Endothelial cell of umbilical vein (primary cell): ENCODE measurements around the gene ADGRG1. TPM values are rescaled to one million over a fixed set of nuclear protein-coding genes. Genes with fewer than 3 reads are reported as not detected.

ENCODE experiments used
- BruUV-seq: library from RNA; stranded (reverse); fragments of 400-500 nt; replicated peaks from 2 replicates; lab custom pipeline; 2021; lab: Mats Ljungman, UMichigan
- CTCF ChIA-PET: fragments of 300-600, 350-600 bp; sonication (Branson Sonifier 250); formaldehyde crosslinking; loops from one replicate; lab custom pipeline; 2021; ENCODE audit warnings: antibody characterized with exemption, inconsistent platforms; lab: Charles Lee
- POLR2A ChIA-PET: fragments of 300-600, 350-600 bp; sonication (Branson Sonifier 250); formaldehyde crosslinking; loops from one replicate; lab custom pipeline; 2021; ENCODE audit warnings: antibody characterized with exemption, inconsistent platforms; lab: Charles Lee
- DNase-seq: peaks from one replicate; pipeline ENCODE4 v3.0.0-alpha.2; 2011; ENCODE audit warnings: low read depth, low spot score
- FAIRE-seq: peaks from 2 replicates; lab custom pipeline; 2011; peaks lifted over from hg19 to GRCh38; lab: Jason Lieb, UNC
- H2AFZ ChIP-seq: 2 replicates; pipeline ENCODE4 v1.6.0; 2012; ENCODE audit warnings: low read depth, low read length, control low read depth, inconsistent platforms
- H3K27ac ChIP-seq: 2 replicates; pipeline ENCODE4 v1.5.1; 2011; ENCODE audit warnings: low read depth, mild to moderate bottlenecking, control low read depth, low read length, moderate library complexity; ENCODE audit not compliant: insufficient read depth
- H3K27me3 ChIP-seq, 2 experiments: 2 replicates each; pipeline versions ENCODE4 v1.6.0 to v1.6.1; 2011; ENCODE audit warnings: low read length in 2 of 2, mixed read lengths in 1 of 2; ENCODE audit not compliant: control insufficient read depth in 2 of 2, insufficient read depth in 2 of 2
- H3K36me3 ChIP-seq, 2 experiments: 2 replicates in 1 of 2; 3 replicates in 1 of 2; pipeline ENCODE4 v1.5.1; 2011; ENCODE audit warnings: low read length in 2 of 2, mild to moderate bottlenecking in 1 of 2, moderate library complexity in 1 of 2; ENCODE audit not compliant: control insufficient read depth in 2 of 2, insufficient read depth in 2 of 2; ENCODE audit errors: extremely low read depth in 1 of 2
- H3K4me1 ChIP-seq: 3 replicates; pipeline ENCODE4 v1.5.1; 2011; ENCODE audit warnings: mild to moderate bottlenecking, low read length; ENCODE audit not compliant: control insufficient read depth, insufficient read depth; ENCODE audit errors: extremely low read depth
- H3K4me2 ChIP-seq: 2 replicates; pipeline ENCODE4 v1.6.1; 2011; ENCODE audit warnings: low read length, control low read depth, mixed read lengths; ENCODE audit not compliant: insufficient read depth
- H3K4me3 ChIP-seq, 3 experiments: fragments of 200-600 bp in 1 of 3; sonication (generic), shearing (Covaris generic) in 1 of 3; replicated peaks in 1 of 3; 2 replicates each; pipeline ENCODE4 v1.5.1; 2011 to 2016; ENCODE audit warnings: control low read depth in 3 of 3, low read length in 3 of 3, mild to moderate bottlenecking in 2 of 3, inconsistent platforms in 1 of 3, low read depth in 1 of 3, moderate library complexity in 1 of 3; ENCODE audit not compliant: insufficient read depth in 1 of 3
- H3K79me2 ChIP-seq: 2 replicates; pipeline ENCODE4 v1.6.0; 2012; ENCODE audit warnings: low read length, inconsistent platforms; ENCODE audit not compliant: control insufficient read depth, insufficient read depth
- H3K9ac ChIP-seq: replicated peaks from 2 replicates; pipeline ENCODE3; 2011; ENCODE audit warnings: low read length, control low read depth; ENCODE audit not compliant: insufficient read depth; ENCODE audit errors: extremely low read depth
- H3K9me1 ChIP-seq: replicated peaks from 3 replicates; pipeline ENCODE4 v1.6.0; 2011; ENCODE audit warnings: mild to moderate bottlenecking, low read length; ENCODE audit not compliant: control insufficient read depth, insufficient read depth; ENCODE audit errors: extremely low read depth
- H3K9me3 ChIP-seq: replicated peaks from 2 replicates; pipeline ENCODE4 v1.5.1; 2012; ENCODE audit warnings: low read length, inconsistent platforms; ENCODE audit not compliant: control insufficient read depth, insufficient read depth
- H4K20me1 ChIP-seq: replicated peaks from 2 replicates; pipeline ENCODE3; 2011; ENCODE audit warnings: mild to moderate bottlenecking, low read length; ENCODE audit not compliant: control insufficient read depth, insufficient read depth; ENCODE audit errors: extremely low read depth
- EZH2 ChIP-seq: IDR thresholded peaks from 2 replicates; pipeline ENCODE4 v1.6.1; 2012; ENCODE audit warnings: borderline replicate concordance, low read depth, mild to moderate bottlenecking, moderate library complexity, low read length, inconsistent platforms; ENCODE audit not compliant: severe bottlenecking
- FOS ChIP-seq: IDR thresholded peaks from 2 replicates; pipeline ENCODE4 v1.6.1; 2011; ENCODE audit warnings: mild to moderate bottlenecking, low read length, moderate library complexity, borderline replicate concordance; ENCODE audit not compliant: insufficient read depth
- POLR2A ChIP-seq: IDR thresholded peaks from 2 replicates; pipeline ENCODE4 v1.6.1; 2012; ENCODE audit warnings: low read depth, mild to moderate bottlenecking, control low read depth, low read length
- POLR2AphosphoS5 ChIP-seq: IDR thresholded peaks from 2 replicates; pipeline ENCODE4 v1.6.1; 2012; ENCODE audit warnings: low read depth, mild to moderate bottlenecking, control low read depth, low read length, moderate library complexity; ENCODE audit not compliant: insufficient read depth
- dilution Hi-C: fragments of 300-500 bp; cut with MboI; formaldehyde crosslinking; loops from one replicate; pipeline ENCODE4 v1.15.0; 2019; ENCODE audit warnings: low sequenced_read_pairs; ENCODE audit not compliant: extremely low pct_ligation_motif_present
- intact Hi-C: fragments of 100-400 bp; cut with micrococcal nuclease; formaldehyde crosslinking; loops from one replicate; pipeline ENCODE4 v1.10.0; 2022
- polyA plus RNA-seq, 4 experiments: library from polyadenylated mRNA; depleted of rRNA in 3 of 4; stranded (reverse) in 3 of 4; unstranded in 1 of 4; fragments of >200 nt; gene quantifications; 2 replicates each; pipeline versions ENCODE4 v1.2.1 to v1.2.3, GENCODE V29; 2011 to 2012; ENCODE audit warnings: missing spikeins in 1 of 4
- total RNA-seq: library from RNA; stranded (reverse); gene quantifications from 2 replicates; pipeline ENCODE4 v1.2.3, GENCODE V29; 2021
- TF ChIP-seq, protein P1 (sequence below): IDR thresholded peaks from 2 replicates; pipeline ENCODE4 v1.6.1; 2011; ENCODE audit not compliant: insufficient read depth, insufficient read length
- TF ChIP-seq, protein P2 (sequence below), 2 donors: IDR thresholded peaks; 1 replicate in 1 of 2; 2 replicates in 1 of 2; pipeline ENCODE4 v1.5.1; 2011; ENCODE audit warnings: low read length in 2 of 2, mild to moderate bottlenecking in 2 of 2, moderate library complexity in 2 of 2, control low read depth in 1 of 2, inconsistent platforms in 1 of 2, low read depth in 1 of 2; ENCODE audit not compliant: insufficient read depth in 1 of 2; ENCODE audit errors: extremely low read depth in 1 of 2

ADGRG1 gene
- total and polyA plus RNA-seq, 2 donors (not counting 3 experiments of a cell fraction or from before 2014, with no cell fraction given) = 45.6 to 92.5 TPM

DNA sequence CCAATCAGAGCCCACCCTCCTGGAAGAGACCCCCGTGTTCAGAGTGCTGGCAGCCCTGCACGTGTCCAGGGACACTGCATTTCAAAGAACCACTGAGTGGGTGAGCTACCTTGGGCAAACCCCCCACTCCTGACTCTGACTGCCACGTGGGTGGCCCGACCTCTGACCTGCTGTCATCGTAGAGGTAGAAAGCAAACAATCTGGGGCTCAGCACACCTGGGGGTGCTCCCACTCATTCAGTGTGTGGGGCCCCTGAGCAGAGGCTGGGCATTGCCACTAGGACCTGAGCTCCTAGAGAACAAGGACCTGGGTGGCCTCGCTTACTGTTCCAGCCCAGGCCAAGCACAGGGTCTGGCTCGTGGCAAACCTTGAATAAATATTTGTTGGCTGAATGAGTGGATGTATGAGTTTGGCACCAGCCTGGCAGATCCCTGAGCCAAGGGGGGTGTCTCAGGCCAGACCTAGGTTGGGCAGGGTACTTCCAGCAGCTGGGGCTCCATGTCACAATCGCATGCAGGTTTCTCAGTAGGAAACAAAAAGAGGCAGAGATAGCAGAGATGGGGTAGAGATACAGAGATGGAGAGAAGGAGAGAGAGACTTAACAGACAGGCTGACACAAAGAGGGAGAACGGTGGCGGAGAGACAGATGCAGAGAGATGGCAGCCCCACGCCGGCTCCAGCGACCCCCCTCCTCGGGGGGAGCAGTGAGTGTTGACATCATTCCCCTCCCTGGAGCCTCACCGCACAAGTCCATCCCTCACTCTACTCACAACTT lies 60.7 kb downstream of the ADGRG1 start:
- no peaks in the 10 kb centered on the region for H3K4me1 ChIP-seq
- H3K4me2 ChIP-seq = no peak overlapping the region
- ChIA-PET CTCF (no interaction called here), POLR2A (no interaction called here)
- H3K9me1 ChIP-seq = no peaks in the 10 kb centered on the region
- H3K4me3 ChIP-seq = no peak overlapping the region
- no peaks in the 10 kb centered on the region for H4K20me1 ChIP-seq
- peaks cover 4 to 7% of the 10 kb centered on the region in 2 experiments for H3K27me3 ChIP-seq
- dilution Hi-C loops (no loop called here), intact Hi-C loops (no loop called here)
- BruUV-seq = no TSS peak
- no peak for DNase-seq
- H3K9ac ChIP-seq = no peak overlapping the region
- H2AFZ ChIP-seq = no peak overlapping the region
- H3K27ac ChIP-seq = no peak overlapping the region
- no peaks in the 10 kb centered on the region for H3K9me3 ChIP-seq
- H3K79me2 ChIP-seq = no peaks in the 10 kb centered on the region
- TF ChIP-seq POLR2A = no peak
- TF ChIP-seq FOS = no peak
- TF ChIP-seq, protein P1, sequence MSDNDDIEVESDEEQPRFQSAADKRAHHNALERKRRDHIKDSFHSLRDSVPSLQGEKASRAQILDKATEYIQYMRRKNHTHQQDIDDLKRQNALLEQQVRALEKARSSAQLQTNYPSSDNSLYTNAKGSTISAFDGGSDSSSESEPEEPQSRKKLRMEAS = no peak
- no peak for TF ChIP-seq POLR2AphosphoS5
- TF ChIP-seq, protein P2, sequence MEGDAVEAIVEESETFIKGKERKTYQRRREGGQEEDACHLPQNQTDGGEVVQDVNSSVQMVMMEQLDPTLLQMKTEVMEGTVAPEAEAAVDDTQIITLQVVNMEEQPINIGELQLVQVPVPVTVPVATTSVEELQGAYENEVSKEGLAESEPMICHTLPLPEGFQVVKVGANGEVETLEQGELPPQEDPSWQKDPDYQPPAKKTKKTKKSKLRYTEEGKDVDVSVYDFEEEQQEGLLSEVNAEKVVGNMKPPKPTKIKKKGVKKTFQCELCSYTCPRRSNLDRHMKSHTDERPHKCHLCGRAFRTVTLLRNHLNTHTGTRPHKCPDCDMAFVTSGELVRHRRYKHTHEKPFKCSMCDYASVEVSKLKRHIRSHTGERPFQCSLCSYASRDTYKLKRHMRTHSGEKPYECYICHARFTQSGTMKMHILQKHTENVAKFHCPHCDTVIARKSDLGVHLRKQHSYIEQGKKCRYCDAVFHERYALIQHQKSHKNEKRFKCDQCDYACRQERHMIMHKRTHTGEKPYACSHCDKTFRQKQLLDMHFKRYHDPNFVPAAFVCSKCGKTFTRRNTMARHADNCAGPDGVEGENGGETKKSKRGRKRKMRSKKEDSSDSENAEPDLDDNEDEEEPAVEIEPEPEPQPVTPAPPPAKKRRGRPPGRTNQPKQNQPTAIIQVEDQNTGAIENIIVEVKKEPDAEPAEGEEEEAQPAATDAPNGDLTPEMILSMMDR (IDR thresholded peaks at IDR 0.05; ENCODE audit: extremely low read depth in 1 of 2, insufficient read depth in 1 of 2, low read depth in 1 of 2, low read length in 2 of 2) = no peak
- TF ChIP-seq EZH2 = no peak
- H3K36me3 ChIP-seq = no peaks in the 10 kb centered on the region
- no peak for FAIRE-seq
